Testis (tissue), 3 donors: Measurements from ENCODE around the gene CD101. TPM values are rescaled to one million over a fixed set of nuclear protein-coding genes. Genes with fewer than 3 reads are reported as not detected.

Experiments used
- DNase-seq: peaks from one replicate; pipeline ENCODE4 v3.0.0-alpha.2; 2019
- H3K27ac ChIP-seq, 2 donors: fragments of 200-600 bp; sonication (generic); one replicate each; pipeline ENCODE4 v1.5.1; 2019
- H3K27me3 ChIP-seq: fragments of 200-600 bp; sonication (generic); one replicate; pipeline ENCODE4 v1.5.1; 2019
- H3K36me3 ChIP-seq: fragments of 200-600 bp; sonication (generic); one replicate; pipeline ENCODE4 v1.5.1; 2017; ENCODE audit warnings: low read depth; ENCODE audit errors: missing control alignments
- H3K4me1 ChIP-seq: fragments of 200-600 bp; sonication (generic); one replicate; pipeline ENCODE4 v1.5.1; 2019
- H3K4me3 ChIP-seq, 2 donors: fragments of 200-600 bp; sonication (generic); one replicate each; pipeline ENCODE4 v1.5.1; 2017 to 2019
- H3K9me3 ChIP-seq: fragments of 200-600 bp; sonication (generic); one replicate; pipeline ENCODE4 v1.5.1; 2017
- CTCF ChIP-seq, 3 experiments: fragments of 450-650 bp in 2 of 3; fragments of 200-600 bp in 1 of 3; sonication (generic) in 1 of 3; IDR thresholded peaks; one replicate each; pipeline ENCODE4 v1.5.1; 2016 to 2019; ENCODE audit warnings: antibody characterized with exemption in 3 of 3, mild to moderate bottlenecking in 2 of 3, moderate library complexity in 1 of 3
- POLR2A ChIP-seq: fragments of 450-650 bp; IDR thresholded peaks from one replicate; pipeline ENCODE4 v1.6.1; 2017; ENCODE audit warnings: antibody characterized with exemption, mild to moderate bottlenecking, moderate library complexity
- WGBS, 2 donors: methylation state at CpG; one replicate each; pipeline ENCODE4 v1.1.5; 2018; 5-methylcytosine and 5-hydroxymethylcytosine counted together
- intact Hi-C: fragments of 100-400 bp; cut with DNase I; formaldehyde crosslinking; loops from one replicate; pipeline ENCODE4 v1.15.1; 2023; ENCODE audit warnings: low total_unique reads
- polyA plus RNA-seq: library from polyadenylated mRNA; stranded (reverse); fragments of 350-450 nt; fragmentation: Illumina TruSeq; extraction: RNeasy Lipid Tissue Mini Kit (QIAGEN cat#74804); gene quantifications from one replicate; pipeline ENCODE4 v1.2.3, GENCODE V29; 2014; ENCODE audit warnings: low read depth, low replicate concordance; ENCODE audit not compliant: insufficient read depth
- total RNA-seq, 2 donors: library from RNA; depleted of rRNA; stranded (reverse); fragments of >200 nt; gene quantifications; one replicate each; pipeline ENCODE4 v1.2.3, GENCODE V29; 2016

Gene CD101
- total and polyA plus RNA-seq, 3 donors from 2014 or later, result 0.79 to 1.4 (median 1.2) TPM

DNA sequence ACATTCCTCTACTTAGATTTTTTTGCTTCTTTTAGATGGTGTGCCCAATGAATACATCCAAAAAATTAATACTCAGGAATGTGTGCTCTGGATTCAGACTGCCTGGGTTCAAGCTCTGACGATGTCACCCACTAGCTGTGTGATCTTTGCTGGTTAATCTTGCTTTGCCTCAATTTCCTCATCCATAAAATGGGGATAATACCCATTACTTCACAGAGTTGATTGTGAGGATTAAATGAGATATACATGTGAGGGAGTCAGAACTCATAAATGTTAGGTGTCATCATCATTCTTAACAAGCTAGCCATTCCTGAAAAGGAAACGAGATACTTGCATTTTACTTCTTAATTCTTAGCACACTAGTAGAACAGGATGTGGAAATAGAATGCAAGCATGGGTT is 45.7 kb downstream of the CD101 start:
- no peak overlapping the region for H3K27ac ChIP-seq
- intact Hi-C loops, result no loop called here
- no peak overlapping the region for H3K4me3 ChIP-seq
- no peaks in the 10 kb centered on the region for H3K9me3 ChIP-seq
- no peak for DNase-seq
- TF ChIP-seq POLR2A, result no peak
- 88% methylated on average over 2 of the region's 2 CpGs for WGBS, 2 donors
- H3K36me3 ChIP-seq, result no peaks in the 10 kb centered on the region
- H3K27me3 ChIP-seq, result no peaks in the 10 kb centered on the region
- peaks cover 3% of the 10 kb centered on the region for H3K4me1 ChIP-seq

DNA sequence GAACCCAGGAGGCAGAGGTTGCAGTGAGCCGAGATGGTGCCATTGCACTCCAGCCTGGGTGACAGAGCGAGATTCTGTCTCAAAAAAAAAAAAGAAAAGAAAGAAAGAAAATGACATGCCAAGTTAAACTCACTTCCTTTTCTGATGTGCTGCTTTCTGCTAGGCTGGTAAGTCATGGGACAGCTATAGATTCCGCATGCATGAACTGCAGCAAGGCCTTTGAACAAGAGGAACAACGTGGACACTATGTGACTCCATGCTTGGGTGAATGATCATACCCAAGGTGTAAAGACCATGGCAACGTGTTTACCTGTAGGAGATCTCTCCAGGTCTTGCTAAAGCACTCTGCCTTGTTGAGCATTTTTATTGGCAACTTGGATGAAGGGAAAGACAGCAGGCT is 48.3 kb downstream of the CD101 start:
- no peak for DNase-seq
- no peak for TF ChIP-seq CTCF (IDR thresholded peaks at IDR 0.05)
- no peak for TF ChIP-seq POLR2A
- intact Hi-C loops, result loop anchor here (10.0 kb wide), 1 partner anchor 315 kb away; no protein-coding TSS in a partner anchor
- Histone ChIP-seq H3K4me3 (no peak overlapping the region), H3K4me1 (peaks cover 3% of the 10 kb centered on the region), H3K36me3 (no peaks in the 10 kb centered on the region), H3K27ac (no peak overlapping the region), H3K9me3 (no peaks in the 10 kb centered on the region), H3K27me3 (no peaks in the 10 kb centered on the region)
- WGBS, 2 donors, result 81 to 91% methylated on average over 5 of the region's 5 CpGs

DNA sequence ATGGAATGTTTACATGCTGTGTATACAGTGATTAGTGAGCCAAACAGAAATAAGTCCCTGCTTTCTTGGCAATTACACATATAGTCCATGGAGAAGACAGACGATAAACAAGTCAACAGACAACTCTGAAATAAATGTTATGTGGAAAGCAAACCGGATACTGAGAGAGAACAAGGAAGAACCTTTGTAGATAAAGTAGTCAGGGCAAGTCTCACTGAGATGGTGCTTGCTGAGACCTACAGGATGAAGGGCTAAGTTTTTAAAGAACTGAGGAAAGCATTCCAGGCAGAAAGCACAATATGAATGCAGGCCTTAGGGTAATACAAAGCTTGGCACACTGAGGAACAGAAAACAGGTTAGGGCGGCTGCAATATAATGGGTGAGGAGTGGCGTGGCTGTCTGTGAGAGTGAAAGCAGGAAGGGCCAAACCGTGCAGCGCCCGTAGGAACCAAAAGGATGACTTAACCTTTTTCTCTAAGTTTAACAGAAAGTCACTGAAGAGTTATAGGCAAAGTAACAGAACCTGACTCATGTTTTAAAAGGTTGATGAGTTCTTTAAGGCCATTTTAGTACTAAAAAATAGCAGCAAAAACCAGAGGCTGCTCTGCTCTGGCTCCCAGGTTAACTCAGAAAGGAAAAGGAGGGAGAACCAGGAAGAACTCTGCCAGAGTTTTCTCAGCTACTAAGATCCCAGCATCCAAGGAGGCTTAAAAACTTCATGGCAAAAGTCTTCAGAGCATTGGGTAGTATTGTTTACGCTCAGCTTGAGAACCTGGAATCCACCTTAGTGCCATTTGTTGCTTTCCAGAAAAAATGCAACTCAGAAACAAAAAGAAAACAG is 49.9 kb downstream of the CD101 start:
- WGBS, 2 donors, result 62 to 66% methylated on average over 8 of the region's 8 CpGs
- Histone ChIP-seq H3K36me3 (no peaks in the 10 kb centered on the region), H3K9me3 (no peaks in the 10 kb centered on the region), H3K27ac (no peak overlapping the region), H3K4me1 (peaks cover 3% of the 10 kb centered on the region), H3K27me3 (no peaks in the 10 kb centered on the region), H3K4me3 (no peak overlapping the region)
- TF ChIP-seq POLR2A (no peak), CTCF (IDR thresholded peaks at IDR 0.05) (no peak)
- no peak for DNase-seq
- intact Hi-C loops, result loop anchor here (10.0 kb wide), 1 partner anchor 317 kb away; no protein-coding TSS in a partner anchor

- Histone ChIP-seq H3K27me3 (no peaks in the 10 kb centered on the region), H3K36me3 (no peaks in the 10 kb centered on the region), H3K9me3 (no peaks in the 10 kb centered on the region), H3K4me3 (no peak overlapping the region), H3K27ac (no peak overlapping the region), H3K4me1 (peaks cover 3% of the 10 kb centered on the region)
- TF ChIP-seq CTCF (IDR thresholded peaks at IDR 0.05) (no peak), POLR2A (no peak)
- DNase-seq, result no peak
- intact Hi-C loops, result loop anchor here (10.0 kb wide), 1 partner anchor 319 kb away; no protein-coding TSS in a partner anchor
These were observed 52.5 kb downstream of the CD101 start for GRCh38 chr1:117054068-117054467.

GRCh38 chr1:117058810-117059209 is 57.2 kb downstream of the CD101 start:
- Histone ChIP-seq H3K9me3 (no peaks in the 10 kb centered on the region), H3K4me3 (peak overlapping the region; percentile 55 to 82), H3K27ac (no peak overlapping the region), H3K4me1 (no peaks in the 10 kb centered on the region), H3K27me3 (no peaks in the 10 kb centered on the region), H3K36me3 (no peaks in the 10 kb centered on the region)
- no peak for DNase-seq
- TF ChIP-seq CTCF (IDR thresholded peaks at IDR 0.05), result no peak
- 30 to 31% methylated on average over 4 of the region's 4 CpGs for WGBS, 2 donors
- intact Hi-C loops, result loop anchor here (10.0 kb wide), 1 partner anchor 324 kb away; no protein-coding TSS in a partner anchor
